ENCODE results near the gene MYO10.

DNA sequence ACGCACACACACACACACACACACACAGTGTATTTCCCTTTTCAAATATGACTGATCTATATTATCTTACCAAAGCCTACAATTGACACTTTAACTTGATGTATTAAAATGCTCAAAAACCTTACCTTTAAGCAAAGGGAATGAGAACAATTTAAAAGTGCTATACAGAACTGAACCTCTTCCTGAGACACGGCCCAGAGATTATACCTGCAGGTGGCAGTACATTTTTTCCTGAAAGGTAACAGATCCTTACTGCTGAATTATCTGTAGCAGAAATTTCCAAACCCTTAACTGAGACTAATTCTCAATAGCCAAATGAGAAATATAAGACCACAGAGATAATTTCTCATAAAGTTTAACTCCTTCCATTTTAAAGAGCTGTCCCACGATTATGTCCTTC, 91.1 kb downstream of the MYO10 start:
- TF ChIP-seq EZH2phosphoT487 (IDR thresholded peaks at IDR 0.05; ENCODE audit: low read depth): no peak
- no peak for TF ChIP-seq CTCF (IDR thresholded peaks at IDR 0.05; ENCODE audit: low read depth, low read length)

All from OCI-LY3 (cell line).